GM19463 (cell line): ENCODE measurements around the gene TMEM145.
"Not testable (repeated sequence)": the region's sequence is repeated elsewhere in the genome, so short reads cannot be mapped to it uniquely, and the experiment has no call there.

Experiments used
- ATAC-seq: cut with Tn5 transposase; IDR thresholded peaks from one replicate; pipeline ENCODE4 v1.9.1; 2021; ENCODE audit warnings: mild to moderate bottlenecking, moderate library complexity; ENCODE audit not compliant: unreplicated experiment

The TMEM145 gene

GRCh38 chr19:42313096-42313839 lies at the start of gene TMEM145:
TMEM145 (plus strand) TSS chr19:42313309; CDS start chr19:42313377, 68 bp downstream.
- no peak for ATAC-seq

GRCh38 chr19:42266105-42266504 lies 47.0 kb upstream of the TMEM145 start:
- not testable (repeated sequence) for ATAC-seq

GRCh38 chr19:42266928-42267603 lies 46.0 kb upstream of the TMEM145 start:
- ATAC-seq = not testable (repeated sequence)

- no peak for ATAC-seq
Measured at GRCh38 chr19:42267644-42268141, 45.4 kb upstream of the TMEM145 start.

- ATAC-seq = peak; percentile 41
Measured at GRCh38 chr19:42268142-42268703, 44.9 kb upstream of the TMEM145 start.

GRCh38 chr19:42268704-42269477 lies 44.2 kb upstream of the TMEM145 start, which contains the start of gene CIC:
CIC (plus strand) TSS chr19:42269252; CDS start chr19:42271784, 2,532 bp downstream.
- peak; percentile 77 for ATAC-seq

- no peak for ATAC-seq
Measured at GRCh38 chr19:42269478-42270345, 43.4 kb upstream of the TMEM145 start.

- ATAC-seq = no peak
Measured at GRCh38 chr19:42270346-42271044, 42.6 kb upstream of the TMEM145 start.

- no peak for ATAC-seq
Measured at GRCh38 chr19:42271045-42271419, 42.1 kb upstream of the TMEM145 start.

GRCh38 chr19:42271861-42272534 lies 41.1 kb upstream of the TMEM145 start:
- no peak for ATAC-seq

- ATAC-seq = no peak
Measured at GRCh38 chr19:42272535-42272897, 40.6 kb upstream of the TMEM145 start.

- ATAC-seq = no peak
Measured at GRCh38 chr19:42272989-42273406, 40.1 kb upstream of the TMEM145 start.

- no peak for ATAC-seq
Measured at GRCh38 chr19:42273407-42274064, 39.6 kb upstream of the TMEM145 start.

GRCh38 chr19:42274065-42274682 lies 38.9 kb upstream of the TMEM145 start:
- no peak for ATAC-seq

- ATAC-seq = no peak
Measured at GRCh38 chr19:42275103-42275502, 38.0 kb upstream of the TMEM145 start.

- no peak for ATAC-seq
Measured at GRCh38 chr19:42275517-42275916, 37.6 kb upstream of the TMEM145 start.

GRCh38 chr19:42276284-42276683 lies 36.8 kb upstream of the TMEM145 start:
- no peak for ATAC-seq

GRCh38 chr19:42276821-42277220 lies 36.3 kb upstream of the TMEM145 start:
- no peak for ATAC-seq
